ENCODE data around the gene DDX25. TPM values are rescaled to one million over a fixed set of nuclear protein-coding genes. Genes with fewer than 3 reads are reported as not detected.

The DDX25 gene
- total RNA-seq, 2 donors from 2014 or later = not detected

GRCh38 chr11:125958872-125959400 lies 54.6 kb downstream of the DDX25 start:
- peaks cover 7% of the 10 kb centered on the region for H3K36me3 ChIP-seq
- H3K4me3 ChIP-seq = no peak overlapping the region
- DNase-seq (ENCODE audit: low spot score) = no peak
- no peaks in the 10 kb centered on the region for H3K27me3 ChIP-seq
- TF ChIP-seq CTCF (IDR thresholded peaks at IDR 0.05) = no peak
- H3K27ac ChIP-seq = no peak overlapping the region
- no peaks in the 10 kb centered on the region for H3K4me1 ChIP-seq
- H3K9me3 ChIP-seq = peaks cover 0 to 9% of the 10 kb centered on the region in 2 donors

- DNase-seq (ENCODE audit: low spot score) = no peak
- Histone ChIP-seq H3K27me3 (no peaks in the 10 kb centered on the region), H3K27ac (no peak overlapping the region), H3K36me3 (peaks cover 7% of the 10 kb centered on the region), H3K9me3 (peaks cover 0 to 9% of the 10 kb centered on the region in 2 donors), H3K4me1 (no peaks in the 10 kb centered on the region), H3K4me3 (no peak overlapping the region)
- TF ChIP-seq CTCF (IDR thresholded peaks at IDR 0.05) = no peak
Measured at GRCh38 chr11:125959511-125959910, 55.2 kb downstream of the DDX25 start.

- no peaks in the 10 kb centered on the region for H3K27me3 ChIP-seq
- H3K27ac ChIP-seq = no peak overlapping the region
- peaks cover 7% of the 10 kb centered on the region for H3K36me3 ChIP-seq
- H3K4me3 ChIP-seq = no peak overlapping the region
- no peaks in the 10 kb centered on the region for H3K4me1 ChIP-seq
- TF ChIP-seq CTCF (IDR thresholded peaks at IDR 0.05) = no peak
- H3K9me3 ChIP-seq = peaks cover 0 to 9% of the 10 kb centered on the region in 2 donors
- no peak for DNase-seq (ENCODE audit: low spot score)
Measured at GRCh38 chr11:125959931-125960330, 55.6 kb downstream of the DDX25 start.

GRCh38 chr11:125960771-125961170 lies 56.5 kb downstream of the DDX25 start:
- H3K27ac ChIP-seq = no peak overlapping the region
- no peak for DNase-seq (ENCODE audit: low spot score)
- peaks cover 7% of the 10 kb centered on the region for H3K36me3 ChIP-seq
- no peaks in the 10 kb centered on the region for H3K27me3 ChIP-seq
- no peak overlapping the region for H3K4me3 ChIP-seq
- no peaks in the 10 kb centered on the region for H3K4me1 ChIP-seq
- H3K9me3 ChIP-seq = peaks cover 0 to 9% of the 10 kb centered on the region in 2 donors
- TF ChIP-seq CTCF (IDR thresholded peaks at IDR 0.05) = no peak

GRCh38 chr11:125967515-125967914 lies 63.2 kb downstream of the DDX25 start:
- no peak overlapping the region for H3K27ac ChIP-seq
- no peaks in the 10 kb centered on the region for H3K27me3 ChIP-seq
- no peaks in the 10 kb centered on the region for H3K36me3 ChIP-seq
- peaks cover 0 to 7% of the 10 kb centered on the region in 2 donors for H3K9me3 ChIP-seq
- no peak for TF ChIP-seq CTCF (IDR thresholded peaks at IDR 0.05)
- no peak overlapping the region for H3K4me3 ChIP-seq
- no peaks in the 10 kb centered on the region for H3K4me1 ChIP-seq
- DNase-seq (ENCODE audit: low spot score) = no peak

GRCh38 chr11:125968354-125968753 lies 64.0 kb downstream of the DDX25 start:
- no peak for DNase-seq (ENCODE audit: low spot score)
- H3K9me3 ChIP-seq = no peaks in the 10 kb centered on the region
- H3K4me3 ChIP-seq = no peak overlapping the region

More at GRCh38 chr11:125968354-125968753, 64.0 kb downstream of the DDX25 start:
- H3K27me3 ChIP-seq = no peaks in the 10 kb centered on the region
- no peaks in the 10 kb centered on the region for H3K36me3 ChIP-seq
- TF ChIP-seq CTCF (IDR thresholded peaks at IDR 0.05) = no peak
- no peak overlapping the region for H3K27ac ChIP-seq
- H3K4me1 ChIP-seq = no peaks in the 10 kb centered on the region
